NCI-H526 (cell line): Measurements from ENCODE around the gene AUH.

Experiments
- DNase-seq, 2 experiments: peaks; one replicate each; lab custom pipeline; 2025; lab: John Stamatoyannopoulos, UW

AUH gene

DNA sequence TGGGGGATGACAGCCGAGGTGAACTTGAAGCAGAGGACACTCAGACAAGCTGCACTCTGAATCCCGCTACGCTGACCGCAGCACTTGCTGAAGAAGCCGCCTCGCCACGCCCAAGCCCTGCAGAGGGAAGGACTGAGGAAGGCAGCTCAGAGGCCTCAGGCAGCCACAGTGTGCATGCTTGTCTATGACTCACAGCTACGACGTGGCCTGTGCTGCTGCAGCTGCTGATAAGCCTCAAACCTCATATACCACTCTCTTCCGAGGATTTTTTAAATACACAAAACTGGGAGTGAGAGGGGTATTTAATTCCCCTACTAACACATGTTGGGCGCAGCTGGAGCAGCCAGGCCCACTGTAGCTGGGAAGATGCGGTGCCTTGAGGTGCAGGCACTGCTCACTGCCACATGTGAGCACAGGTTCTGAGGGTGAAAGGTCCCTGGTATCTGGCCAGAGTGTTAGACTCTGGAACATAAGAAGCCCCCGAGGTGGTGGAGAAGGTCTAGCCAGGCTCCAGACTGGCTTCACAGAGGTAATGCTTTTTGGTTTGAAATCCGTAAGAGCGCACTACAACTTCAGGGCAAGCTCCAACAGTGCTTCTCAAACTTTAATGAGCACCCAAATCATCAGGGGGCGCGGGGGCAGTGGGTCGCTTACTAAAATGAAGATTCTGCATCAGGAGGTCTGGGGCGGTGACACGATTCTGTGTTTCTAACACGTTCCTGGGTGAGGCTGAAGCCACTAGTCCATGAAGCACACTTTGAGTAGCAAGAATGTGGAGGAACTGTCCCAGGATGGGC lies 196.8 kb downstream of the AUH start:
- no peak for DNase-seq
